GM19238 (cell line): ENCODE measurements around the gene PLIN5.

Experiments
- DNase-seq: peaks from one replicate; pipeline ENCODE4 v3.0.0; 2011; ENCODE audit warnings: low spot score; ENCODE audit not compliant: insufficient read length

PLIN5 gene

GRCh38 chr19:4506449-4507149, 28.4 kb downstream of the PLIN5 start:
- no peak for DNase-seq

- no peak for DNase-seq
Observed at GRCh38 chr19:4505570-4506448, 29.2 kb downstream of the PLIN5 start.

GRCh38 chr19:4504891-4505569, 30.0 kb downstream of the PLIN5 start:
- DNase-seq, result no peak

GRCh38 chr19:4504297-4504701, 30.7 kb downstream of the PLIN5 start:
- no peak for DNase-seq

GRCh38 chr19:4503825-4504170, 31.2 kb downstream of the PLIN5 start:
- no peak for DNase-seq

GRCh38 chr19:4503132-4503824, 31.7 kb downstream of the PLIN5 start:
- no peak for DNase-seq

GRCh38 chr19:4502282-4503131, 32.5 kb downstream of the PLIN5 start:
- no peak for DNase-seq

GRCh38 chr19:4501691-4502090, 33.3 kb downstream of the PLIN5 start:
- no peak for DNase-seq

- no peak for DNase-seq
Observed at GRCh38 chr19:4500841-4501591, 34.0 kb downstream of the PLIN5 start.

GRCh38 chr19:4499855-4500254, 35.2 kb downstream of the PLIN5 start:
- DNase-seq, result no peak

GRCh38 chr19:4499318-4499717, 35.7 kb downstream of the PLIN5 start:
- no peak for DNase-seq

- no peak for DNase-seq
Observed at GRCh38 chr19:4498694-4499093, 36.3 kb downstream of the PLIN5 start.

GRCh38 chr19:4497770-4498389, 37.1 kb downstream of the PLIN5 start:
- no peak for DNase-seq

- DNase-seq, result no peak
Observed at GRCh38 chr19:4496304-4496703, 38.7 kb downstream of the PLIN5 start.

GRCh38 chr19:4495471-4495870, 39.6 kb downstream of the PLIN5 start:
- DNase-seq, result no peak

- no peak for DNase-seq
Observed at GRCh38 chr19:4494691-4495064, 40.3 kb downstream of the PLIN5 start.

- no peak for DNase-seq
Observed at GRCh38 chr19:4493929-4494690, 40.9 kb downstream of the PLIN5 start.

- DNase-seq, result no peak
Observed at GRCh38 chr19:4493104-4493928, 41.7 kb downstream of the PLIN5 start.
